ENCODE results near the gene SPDYA. TPM values are rescaled to one million over a fixed set of nuclear protein-coding genes. Genes with fewer than 3 reads are reported as not detected.

Gene SPDYA
- total RNA-seq, 1 experiment from 2014 or later: 1.2 TPM

- 0 out of 4 replicates have a peak, but pooled peaks cover 0 to 3% of the 10 kb centered on the region in 2 experiments for H3K36me3 ChIP-seq (ENCODE audit: control insufficient read depth in 1 of 2, insufficient read depth in 2 of 2, low read length in 2 of 2)
- peak within 1 kb of the TSS; percentile 86 to 97 for H3K4me3 ChIP-seq (replicated peaks in 1 of 2; ENCODE audit: low read depth in 1 of 2, low read length in 2 of 2)
- peaks cover 43% of the 10 kb centered on the region for H3K79me2 ChIP-seq (ENCODE audit: insufficient read depth, low read length)
- POLR2A ChIA-PET: interaction anchor here (0.7 to 1.4 kb wide), 4 partner anchors 8 to 118 kb away, joined by 3 to 6 read pairs (median 3); partner anchors contain the start of genes PPP1CB and WDR43
- H3K4me1 ChIP-seq (ENCODE audit: control insufficient read depth in 1 of 2, insufficient read depth in 2 of 2, low read length in 2 of 2): peaks cover 10 to 14% of the 10 kb centered on the region in 2 experiments; a peak in 3 of 4 replicates
- peak within 1 kb of the TSS; percentile 99 for H3K4me2 ChIP-seq (ENCODE audit: low read length)
- ATAC-seq (peak; percentile 98), DNase-seq (ENCODE audit: low read depth, low spot score) (peak; percentile 87)
- peak within 1 kb of the TSS; percentile 71 for H2AFZ ChIP-seq (ENCODE audit: low read depth, low read length, poor library complexity, severe bottlenecking)
- peak within 1 kb of the TSS; percentile 54 for H3K27ac ChIP-seq (ENCODE audit: low read depth, low read length)
- H3K9ac ChIP-seq (ENCODE audit: low read length): peak within 1 kb of the TSS; percentile 89
- H3K9me3 ChIP-seq (ENCODE audit: control insufficient read depth in 1 of 2, insufficient read depth in 1 of 2, low read depth in 1 of 2, low read length in 2 of 2): no peaks in the 10 kb centered on the region
- no peaks in the 10 kb centered on the region for H4K20me1 ChIP-seq (ENCODE audit: insufficient read depth)
- CTCF ChIA-PET: no interaction called here
- H3K27me3 ChIP-seq (ENCODE audit: insufficient read depth, low read length): peaks cover 6% of the 10 kb centered on the region; the same call in 1 of the 2 replicates
- RAD21 ChIA-PET (ENCODE audit: low non-redundant PET in 1 of 2, low total read pairs in 2 of 2, uncharacterized antibody in 2 of 2, unreplicated experiment in 2 of 2): no interaction called here
- no peaks in the 10 kb centered on the region for H3K9me2 ChIP-seq (ENCODE audit: insufficient read depth)
- TSS peak; percentile 98 for BruUV-seq (replicated peaks)
- intact Hi-C loops (cut with micrococcal nuclease): no loop called here
- TF ChIP-seq CBX3 (IDR thresholded peaks at IDR 0.05; ENCODE audit: low read depth) (peak; percentile 98), EZH2 (IDR thresholded peaks at IDR 0.05) (no peak), CTCF (IDR thresholded peaks at IDR 0.05 in 2 of 3, conservative IDR thresholded peaks at IDR 0.05 in 1 of 3; ENCODE audit: borderline replicate concordance in 1 of 3, insufficient read depth in 1 of 3, low read depth in 2 of 3, low read length in 2 of 3) (no peak), REST (IDR thresholded peaks at IDR 0.05; ENCODE audit: low read depth) (no peak), SIN3A (IDR thresholded peaks at IDR 0.05; ENCODE audit: low read depth) (peak; percentile 95), ZFX (IDR thresholded peaks at IDR 0.05) (peak; percentile 48; the same call in 1 of the 2 replicates), TCF7L2 (IDR thresholded peaks at IDR 0.05; ENCODE audit: borderline replicate concordance, extremely low read depth, insufficient read depth, insufficient read length) (peak; percentile 45), POLR2AphosphoS5 (IDR thresholded peaks at IDR 0.05; ENCODE audit: low read depth, low read length) (peak; percentile 97), EGR1 (IDR thresholded peaks at IDR 0.05; ENCODE audit: low read depth) (peak; percentile 69), SP1 (IDR thresholded peaks at IDR 0.05; ENCODE audit: low read depth) (peak; percentile 88), POLR2A (IDR thresholded peaks at IDR 0.05; ENCODE audit: borderline replicate concordance, extremely low read depth, insufficient read depth, insufficient read length) (peak; percentile 89), MAX (IDR thresholded peaks at IDR 0.05) (peak; percentile 99), YY1 (IDR thresholded peaks at IDR 0.05; ENCODE audit: extremely low read depth, insufficient replicate concordance, low read depth, low read length) (peak; percentile 89), ZBTB33 (IDR thresholded peaks at IDR 0.05; ENCODE audit: extremely low read depth, insufficient replicate concordance, low read length) (peak; percentile 43), JUND (IDR thresholded peaks at IDR 0.05) (no peak), RAD21 (IDR thresholded peaks at IDR 0.05; ENCODE audit: low read depth) (no peak), SRF (IDR thresholded peaks at IDR 0.05; ENCODE audit: low read depth) (peak; percentile 99), ELF1 (IDR thresholded peaks at IDR 0.05; ENCODE audit: borderline replicate concordance, low read depth) (peak; percentile 40; the same call in 1 of the 2 replicates)
Observed at GRCh38 chr2:28870146-28870891, 59.7 kb downstream of the SPDYA start, which contains the start of gene TRMT61B. Gene TRMT61B (minus strand): TSS chr2:28870309. CDS start chr2:28870277, 32 bp downstream.
